HG03565 (cell line): ENCODE data around the gene HERC6.
A peak's percentile ranks its signal among the peaks of the same experiment; 100 is the strongest.
"Not testable (repeated sequence)": the region's sequence is repeated elsewhere in the genome, so short reads cannot be mapped to it uniquely, and the experiment has no call there.

Experiments used
- ATAC-seq: cut with Tn5 transposase; IDR thresholded peaks from one replicate; pipeline ENCODE4 v1.9.1; 2021; ENCODE audit warnings: mild to moderate bottlenecking, moderate library complexity; ENCODE audit not compliant: unreplicated experiment

The HERC6 gene

GRCh38 chr4:88443486-88443885 lies 64.8 kb downstream of the HERC6 start:
- ATAC-seq = no peak

- ATAC-seq = no peak
These were observed 66.6 kb downstream of the HERC6 start for GRCh38 chr4:88445252-88445651.

GRCh38 chr4:88446124-88446523 lies 67.5 kb downstream of the HERC6 start:
- ATAC-seq = no peak

GRCh38 chr4:88447371-88448095 lies 68.9 kb downstream of the HERC6 start:
- ATAC-seq = no peak

- not testable (repeated sequence) for ATAC-seq
These were observed 69.6 kb downstream of the HERC6 start for GRCh38 chr4:88448211-88448765.

GRCh38 chr4:88448889-88449288 lies 70.2 kb downstream of the HERC6 start:
- no peak for ATAC-seq

GRCh38 chr4:88449290-88449689 lies 70.6 kb downstream of the HERC6 start:
- no peak for ATAC-seq

- no peak for ATAC-seq
These were observed 72.6 kb downstream of the HERC6 start for GRCh38 chr4:88451205-88451604.

GRCh38 chr4:88452912-88453311 lies 74.3 kb downstream of the HERC6 start:
- ATAC-seq = no peak

- ATAC-seq = peak; percentile 94
These were observed 78.1 kb downstream of the HERC6 start, which contains the start of gene HERC5 for GRCh38 chr4:88456670-88457306. Gene HERC5 (plus strand): TSS chr4:88457119. CDS start chr4:88457270, 151 bp downstream.

GRCh38 chr4:88457307-88458103 lies 78.9 kb downstream of the HERC6 start:
- ATAC-seq = peak; percentile 30

GRCh38 chr4:88458104-88458740 lies 79.6 kb downstream of the HERC6 start:
- ATAC-seq = no peak

- no peak for ATAC-seq
These were observed 87.1 kb downstream of the HERC6 start for GRCh38 chr4:88465653-88466192.

GRCh38 chr4:88467392-88467791 lies 88.7 kb downstream of the HERC6 start:
- no peak for ATAC-seq

GRCh38 chr4:88477229-88477860 lies 98.7 kb downstream of the HERC6 start:
- no peak for ATAC-seq

- ATAC-seq = no peak
These were observed 99.6 kb downstream of the HERC6 start for GRCh38 chr4:88478247-88478646.

GRCh38 chr4:88481537-88481936 lies 102.9 kb downstream of the HERC6 start:
- no peak for ATAC-seq

- no peak for ATAC-seq
These were observed 110.6 kb downstream of the HERC6 start for GRCh38 chr4:88489100-88489761.
